Upper lobe of left lung (tissue), 6 donors: ENCODE data around the gene IL13. TPM values are rescaled to one million over a fixed set of nuclear protein-coding genes. Genes with fewer than 3 reads are reported as not detected.

Experiments used
- ATAC-seq, 2 donors: fragments of 200-7000 bp; cut with Tn5 transposase; one replicate each; pipeline ENCODE4 v1.9.1; 2022; ENCODE audit warnings: mild to moderate bottlenecking in 2 of 2, moderate library complexity in 2 of 2; ENCODE audit not compliant: low FRiP score in 2 of 2
- DNase-seq, 2 donors: peaks; one replicate each; pipeline ENCODE4 v3.0.0-alpha.2; 2019 to 2020
- H3K27ac ChIP-seq, 4 donors: fragments of 200-600 bp; sonication (generic); one replicate each; pipeline ENCODE4 v1.5.1; 2016 to 2019
- H3K27me3 ChIP-seq, 4 donors: fragments of 200-600 bp; sonication (generic); one replicate each; pipeline ENCODE4 v1.5.1; 2017 to 2019
- H3K36me3 ChIP-seq, 4 donors: fragments of 200-600 bp; sonication (generic); one replicate each; pipeline ENCODE4 v1.5.1; 2016 to 2019
- H3K4me1 ChIP-seq, 4 donors: fragments of 200-600 bp; sonication (generic); one replicate each; pipeline ENCODE4 v1.5.1; 2018 to 2019
- H3K4me3 ChIP-seq, 4 donors: fragments of 200-600 bp; sonication (generic); one replicate each; pipeline ENCODE4 v1.5.1; 2017 to 2019; ENCODE audit warnings: mild to moderate bottlenecking in 2 of 4, moderate library complexity in 1 of 4
- H3K9me3 ChIP-seq, 4 donors: fragments of 200-600 bp; sonication (generic); one replicate each; pipeline ENCODE4 v1.5.1; 2018 to 2019
- CTCF ChIP-seq, 6 experiments: fragments of 450-650 bp in 4 of 6; fragments of 200-600 bp in 2 of 6; sonication (generic) in 2 of 6; IDR thresholded peaks; one replicate each; pipeline ENCODE4 v1.5.1; 2016 to 2019; ENCODE audit warnings: antibody characterized with exemption in 6 of 6
- EP300 ChIP-seq, 4 donors: sonication (generic); formaldehyde crosslinking; IDR thresholded peaks; one replicate each; pipeline ENCODE4 v1.5.1; 2017; ENCODE audit warnings: antibody characterized with exemption in 4 of 4, control low read depth in 2 of 4
- POLR2A ChIP-seq, 4 donors: fragments of 450-650 bp; IDR thresholded peaks; one replicate each; pipeline ENCODE4 v1.5.1; 2016 to 2017; ENCODE audit warnings: antibody characterized with exemption in 4 of 4, mild to moderate bottlenecking in 2 of 4
- POLR2AphosphoS5 ChIP-seq, 2 donors: sonication (generic); formaldehyde crosslinking; IDR thresholded peaks; one replicate each; pipeline ENCODE4 v1.5.1; 2017; ENCODE audit warnings: antibody characterized with exemption in 2 of 2
- WGBS, 2 donors: methylation state at CpG; one replicate each; pipeline ENCODE4 v1.1.5; 2017 to 2018; 5-methylcytosine and 5-hydroxymethylcytosine counted together
- total RNA-seq, 6 donors: library from RNA; depleted of rRNA in 4 of 6; stranded (reverse); fragments of >200 nt in 4 of 6; gene quantifications; one replicate each; pipeline versions ENCODE4 v1.1.0 to v1.2.1, GENCODE V29; 2016 to 2021
- donor health status: DM: no; HTN: no; CAD: no; lungs with moderate emphysema.
- donor health status: DM: no; HTN: yes; CAD: no; lungs with severe emphysema.

Gene IL13
- total RNA-seq, 6 donors from 2014 or later = 0.49 to 1.0 TPM; not detected in 4

GRCh38 chr5:132663771-132664695, 6.1 kb downstream of the IL13 start:
- H3K9me3 ChIP-seq = no peaks in the 10 kb centered on the region
- ATAC-seq (no peak), DNase-seq (no peak)
- no peaks in the 10 kb centered on the region for H3K36me3 ChIP-seq
- whole genome bisulfite sequencing, 2 donors = 83 to 86% methylated on average over 13 of the region's 13 CpGs
- no peak overlapping the region for H3K27ac ChIP-seq
- no peak for TF ChIP-seq POLR2AphosphoS5 (IDR thresholded peaks at IDR 0.05)
- TF ChIP-seq POLR2A (IDR thresholded peaks at IDR 0.05) = no peak
- no peak for TF ChIP-seq EP300 (IDR thresholded peaks at IDR 0.05)
- no peak for TF ChIP-seq CTCF (IDR thresholded peaks at IDR 0.05)
- H3K27me3 ChIP-seq = no peaks in the 10 kb centered on the region
- no peaks in the 10 kb centered on the region for H3K4me1 ChIP-seq
- no peak overlapping the region for H3K4me3 ChIP-seq

- no peaks in the 10 kb centered on the region for H3K9me3 ChIP-seq
- no peak for DNase-seq
- H3K27ac ChIP-seq = no peak overlapping the region
- H3K4me1 ChIP-seq = no peaks in the 10 kb centered on the region
- no peaks in the 10 kb centered on the region for H3K27me3 ChIP-seq
- TF ChIP-seq EP300 (IDR thresholded peaks at IDR 0.05) (no peak), POLR2AphosphoS5 (IDR thresholded peaks at IDR 0.05) (no peak), POLR2A (IDR thresholded peaks at IDR 0.05) (no peak), CTCF (IDR thresholded peaks at IDR 0.05) (no peak)
- no peaks in the 10 kb centered on the region for H3K36me3 ChIP-seq
- no peak overlapping the region for H3K4me3 ChIP-seq
- 94 to 95% methylated on average over 8 to 9 of the region's 9 CpGs for WGBS, 2 donors
- no peak for ATAC-seq
Observed at GRCh38 chr5:132664696-132665209, 6.8 kb downstream of the IL13 start.

GRCh38 chr5:132665574-132666080, 7.7 kb downstream of the IL13 start:
- 87 to 91% methylated on average over 21 of the region's 21 CpGs for WGBS, 2 donors
- H3K9me3 ChIP-seq = no peaks in the 10 kb centered on the region
- no peaks in the 10 kb centered on the region for H3K36me3 ChIP-seq
- DNase-seq (no peak), ATAC-seq (no peak)
- H3K4me3 ChIP-seq = no peak overlapping the region
- no peaks in the 10 kb centered on the region for H3K4me1 ChIP-seq
- TF ChIP-seq POLR2AphosphoS5 (IDR thresholded peaks at IDR 0.05) = no peak
- TF ChIP-seq POLR2A (IDR thresholded peaks at IDR 0.05) = no peak
- no peak for TF ChIP-seq CTCF (IDR thresholded peaks at IDR 0.05)
- TF ChIP-seq EP300 (IDR thresholded peaks at IDR 0.05) = no peak
- H3K27ac ChIP-seq = no peak overlapping the region
- no peaks in the 10 kb centered on the region for H3K27me3 ChIP-seq

- H3K4me3 ChIP-seq = no peak overlapping the region
- H3K27me3 ChIP-seq = no peaks in the 10 kb centered on the region
- no peaks in the 10 kb centered on the region for H3K9me3 ChIP-seq
- DNase-seq = no peak
- TF ChIP-seq POLR2AphosphoS5 (IDR thresholded peaks at IDR 0.05) = no peak
- no peak for TF ChIP-seq EP300 (IDR thresholded peaks at IDR 0.05)
- no peak for TF ChIP-seq POLR2A (IDR thresholded peaks at IDR 0.05)
- no peak for TF ChIP-seq CTCF (IDR thresholded peaks at IDR 0.05)
- H3K27ac ChIP-seq = no peak overlapping the region
- WGBS, 2 donors = 88 to 94% methylated on average over 16 of the region's 16 CpGs
- no peak for ATAC-seq
- no peaks in the 10 kb centered on the region for H3K4me1 ChIP-seq
- no peaks in the 10 kb centered on the region for H3K36me3 ChIP-seq
Observed at GRCh38 chr5:132666310-132667123, 8.5 kb downstream of the IL13 start.
